Astrocyte (in vitro differentiated cells and primary cell): ENCODE measurements around the gene TMEM178B.

Experiments
- EZH2 ChIP-seq: IDR thresholded peaks from 2 replicates; pipeline ENCODE4 v1.6.1; 2012; ENCODE audit warnings: mild to moderate bottlenecking, low read length, inconsistent platforms; ENCODE audit not compliant: insufficient read depth
- TF ChIP-seq, protein P1 (sequence below): IDR thresholded peaks from 2 replicates; pipeline ENCODE4 v1.5.1; 2011; ENCODE audit warnings: low read depth, mild to moderate bottlenecking, inconsistent platforms, low read length, moderate library complexity; ENCODE audit not compliant: insufficient read depth

DNA sequence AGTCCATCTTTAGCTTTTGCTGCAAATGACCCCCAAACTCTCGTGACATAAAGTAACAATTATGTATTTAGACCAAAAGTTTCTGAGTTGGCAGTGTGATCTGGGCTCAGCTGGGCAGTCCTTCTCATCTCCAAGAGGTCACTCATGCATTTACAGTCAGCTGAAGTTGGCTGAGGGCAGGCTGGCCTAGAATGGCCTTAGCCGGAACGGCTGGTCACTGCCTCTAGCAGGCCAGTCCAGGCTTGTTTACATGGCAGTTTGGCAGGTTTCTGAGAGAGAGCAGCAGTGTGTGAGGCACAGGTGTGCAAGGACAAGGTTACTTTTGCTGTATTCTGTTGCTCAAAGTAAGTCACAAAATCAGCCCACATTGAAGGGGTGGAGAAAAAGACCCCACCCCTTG, 277.3 kb downstream of the TMEM178B start:
- TF ChIP-seq, protein P1, sequence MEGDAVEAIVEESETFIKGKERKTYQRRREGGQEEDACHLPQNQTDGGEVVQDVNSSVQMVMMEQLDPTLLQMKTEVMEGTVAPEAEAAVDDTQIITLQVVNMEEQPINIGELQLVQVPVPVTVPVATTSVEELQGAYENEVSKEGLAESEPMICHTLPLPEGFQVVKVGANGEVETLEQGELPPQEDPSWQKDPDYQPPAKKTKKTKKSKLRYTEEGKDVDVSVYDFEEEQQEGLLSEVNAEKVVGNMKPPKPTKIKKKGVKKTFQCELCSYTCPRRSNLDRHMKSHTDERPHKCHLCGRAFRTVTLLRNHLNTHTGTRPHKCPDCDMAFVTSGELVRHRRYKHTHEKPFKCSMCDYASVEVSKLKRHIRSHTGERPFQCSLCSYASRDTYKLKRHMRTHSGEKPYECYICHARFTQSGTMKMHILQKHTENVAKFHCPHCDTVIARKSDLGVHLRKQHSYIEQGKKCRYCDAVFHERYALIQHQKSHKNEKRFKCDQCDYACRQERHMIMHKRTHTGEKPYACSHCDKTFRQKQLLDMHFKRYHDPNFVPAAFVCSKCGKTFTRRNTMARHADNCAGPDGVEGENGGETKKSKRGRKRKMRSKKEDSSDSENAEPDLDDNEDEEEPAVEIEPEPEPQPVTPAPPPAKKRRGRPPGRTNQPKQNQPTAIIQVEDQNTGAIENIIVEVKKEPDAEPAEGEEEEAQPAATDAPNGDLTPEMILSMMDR: no peak
- TF ChIP-seq EZH2: no peak
